HG03095 (cell line): Measurements from ENCODE around the gene JMJD1C.

Source experiments
- ATAC-seq: cut with Tn5 transposase; IDR thresholded peaks from one replicate; pipeline ENCODE4 v1.9.1; 2021; ENCODE audit warnings: moderate library complexity; ENCODE audit not compliant: unreplicated experiment

The JMJD1C gene

DNA sequence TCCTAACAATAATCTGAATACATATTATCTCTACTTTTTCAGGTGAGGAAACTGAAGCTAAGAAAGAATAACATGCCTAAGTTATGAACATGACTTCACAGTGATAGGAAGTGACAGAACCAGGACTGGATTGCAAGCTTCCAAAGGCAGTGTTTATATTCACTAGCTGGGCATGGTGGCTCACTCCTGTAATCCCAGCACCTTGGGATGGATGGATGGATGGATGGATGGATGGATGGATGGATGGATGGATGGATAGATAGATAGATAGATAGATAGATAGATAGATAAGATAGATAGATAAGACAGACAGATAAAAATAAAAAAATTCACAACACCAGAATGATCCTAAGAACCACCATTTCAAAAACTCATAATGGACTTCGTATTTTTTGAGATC is 18.2 kb upstream of the JMJD1C start:
- no peak for ATAC-seq

DNA sequence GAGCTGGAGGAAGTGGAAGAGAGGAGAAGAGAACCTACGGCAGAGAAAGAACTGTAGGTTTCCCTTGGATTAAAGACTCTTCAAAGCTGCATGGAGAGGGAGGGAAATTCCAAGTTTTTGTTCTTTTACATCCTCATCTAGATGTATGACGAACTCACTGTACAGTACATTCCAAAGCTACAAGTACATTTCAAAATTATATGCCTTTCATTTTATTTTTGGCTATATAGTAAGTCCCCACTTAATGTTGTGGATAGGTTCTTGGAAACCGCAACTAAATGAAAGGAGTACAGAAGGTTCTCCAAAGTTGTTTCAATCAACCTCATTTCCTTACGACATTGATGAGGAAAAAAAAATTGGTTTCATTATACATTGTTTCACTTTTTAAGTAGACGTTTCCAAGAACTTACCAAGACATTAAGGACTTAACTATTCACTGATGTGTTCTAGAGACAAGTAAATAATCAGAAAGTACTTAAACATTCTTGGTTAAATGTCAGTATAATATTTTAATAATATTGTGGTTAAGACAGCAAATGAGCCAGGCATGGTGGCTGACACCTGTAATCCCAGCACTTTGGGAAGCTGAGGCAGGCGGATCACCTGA is 16.1 kb upstream of the JMJD1C start:
- ATAC-seq = no peak

DNA sequence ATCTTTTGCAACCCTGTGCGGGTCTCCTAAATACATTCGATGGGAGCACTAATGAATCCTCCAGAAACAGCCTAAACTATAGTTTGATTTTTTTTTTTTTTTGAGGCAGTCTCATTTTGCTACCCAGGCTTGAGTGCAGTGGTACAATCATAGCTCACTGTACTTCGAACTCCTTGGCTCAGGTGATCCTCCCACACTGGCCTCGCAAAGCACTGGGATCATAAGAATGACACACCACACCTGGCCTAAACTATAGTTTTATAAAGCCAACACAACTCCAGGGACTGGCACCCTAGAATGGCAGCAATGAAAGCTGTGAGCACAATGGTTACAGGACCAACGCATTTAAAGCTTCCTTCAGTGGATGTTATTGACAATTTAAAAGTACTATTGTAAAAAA is 14.5 kb upstream of the JMJD1C start:
- no peak for ATAC-seq

DNA sequence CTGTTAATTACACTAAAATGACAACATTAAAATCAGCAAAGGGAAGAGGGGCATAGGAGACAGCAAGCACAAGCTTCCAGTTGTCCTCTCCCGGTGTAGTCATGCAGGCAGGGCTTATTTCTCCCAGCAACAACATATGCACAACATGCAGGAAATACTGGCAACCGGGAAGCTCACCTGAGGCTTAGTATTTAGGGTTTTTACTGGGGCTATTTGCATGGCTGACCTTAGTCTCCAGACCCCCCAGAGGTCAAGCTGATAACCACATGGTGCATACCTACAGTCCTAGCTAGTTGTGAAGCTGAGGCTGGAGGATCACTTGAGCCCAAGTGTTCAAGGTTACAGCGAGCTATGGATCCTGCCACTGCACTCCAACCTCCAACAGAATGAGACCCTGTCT is 12.8 kb upstream of the JMJD1C start:
- no peak for ATAC-seq

DNA sequence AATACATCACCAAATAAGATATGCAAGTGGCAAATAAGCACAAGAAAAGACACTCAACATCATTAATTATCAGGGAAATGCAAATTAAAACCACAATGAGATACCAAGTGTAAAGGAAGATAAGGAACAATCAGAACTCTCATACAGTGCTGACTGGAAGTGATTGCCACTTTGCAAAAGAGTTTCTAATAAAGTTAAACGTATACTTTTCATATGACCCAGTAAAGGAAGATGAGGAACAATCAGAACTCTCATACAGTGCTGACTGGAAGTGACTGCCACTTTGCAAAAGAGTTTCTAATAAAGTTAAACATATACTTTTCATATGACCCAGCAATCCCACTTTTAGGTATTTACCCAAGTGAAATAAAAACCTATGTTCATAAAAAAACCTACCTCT is 12.2 kb upstream of the JMJD1C start:
- no peak for ATAC-seq

DNA sequence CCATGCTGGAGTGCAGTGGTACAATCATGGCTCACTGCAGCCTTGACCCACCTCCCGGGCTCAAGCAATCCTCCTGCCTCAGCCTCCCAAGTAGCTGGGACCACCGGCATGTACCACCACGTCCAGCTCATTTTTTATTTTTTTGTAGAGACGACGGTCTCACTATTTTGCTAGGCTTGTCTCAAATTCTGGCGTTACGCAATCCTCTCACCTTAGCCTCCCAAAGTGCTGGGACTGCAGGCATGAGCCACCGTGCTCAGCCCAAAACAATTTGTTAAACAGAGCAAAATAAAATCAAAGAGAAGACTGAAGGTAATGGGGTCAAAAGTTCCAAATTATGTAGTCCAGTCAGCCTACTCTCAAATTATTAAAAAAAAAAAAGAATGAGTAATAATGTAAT is 8.7 kb upstream of the JMJD1C start:
- ATAC-seq = no peak

DNA sequence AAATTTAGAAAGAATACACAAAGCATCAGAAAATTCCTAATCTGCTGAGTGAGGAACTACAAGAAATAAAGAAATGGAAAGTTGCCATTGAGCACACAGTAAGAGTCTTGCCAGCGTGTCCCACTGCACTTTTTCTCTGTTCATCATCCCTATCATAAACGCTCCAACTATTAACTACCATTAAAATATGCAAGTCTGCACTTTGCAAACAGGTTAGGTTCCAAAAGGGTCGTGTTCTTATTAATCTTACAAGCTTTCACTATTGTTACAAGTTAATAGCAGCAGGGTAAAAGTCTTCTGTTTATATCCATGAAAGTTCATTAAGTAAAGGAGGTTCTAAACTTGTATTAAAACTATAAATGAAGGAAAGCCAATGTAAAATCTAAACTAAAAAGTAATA is 5.2 kb upstream of the JMJD1C start:
- ATAC-seq = no peak

DNA sequence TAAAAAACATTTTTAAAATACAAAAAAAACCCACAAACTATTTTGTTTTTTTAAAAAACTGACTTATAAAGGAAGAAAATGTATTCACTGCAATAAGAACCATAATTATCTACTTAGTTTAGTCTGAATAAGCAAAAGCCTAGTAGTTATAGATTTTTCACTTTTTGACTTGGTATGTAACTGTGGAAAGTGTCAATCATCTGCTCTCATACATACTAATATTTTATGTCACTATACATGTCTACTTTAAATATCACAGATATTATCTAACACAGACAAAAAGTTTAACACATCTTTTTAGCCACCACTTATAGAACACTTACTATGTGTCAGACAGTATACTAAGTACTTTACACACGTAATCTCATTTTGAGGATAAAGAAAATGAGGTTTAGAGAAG is 3.2 kb upstream of the JMJD1C start:
- ATAC-seq = no peak

DNA sequence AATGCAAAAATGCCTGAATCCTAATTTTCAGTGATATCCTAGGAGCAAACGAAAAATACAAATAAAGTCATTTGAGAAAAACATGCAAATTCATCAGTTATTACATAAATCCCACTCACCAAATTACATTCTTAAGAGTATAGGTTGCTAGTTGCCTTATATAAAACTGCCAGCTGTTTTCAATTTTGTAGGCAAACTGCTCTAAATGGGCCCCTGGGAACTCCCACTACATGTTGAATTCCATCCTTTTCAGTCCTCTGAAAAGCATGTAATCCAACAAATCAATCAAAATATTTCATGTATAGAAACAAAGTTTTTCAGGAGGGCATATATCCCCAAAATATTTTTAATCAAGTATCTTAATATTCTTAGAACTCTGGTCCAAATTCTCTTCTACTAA is 2.1 kb upstream of the JMJD1C start:
- no peak for ATAC-seq

DNA sequence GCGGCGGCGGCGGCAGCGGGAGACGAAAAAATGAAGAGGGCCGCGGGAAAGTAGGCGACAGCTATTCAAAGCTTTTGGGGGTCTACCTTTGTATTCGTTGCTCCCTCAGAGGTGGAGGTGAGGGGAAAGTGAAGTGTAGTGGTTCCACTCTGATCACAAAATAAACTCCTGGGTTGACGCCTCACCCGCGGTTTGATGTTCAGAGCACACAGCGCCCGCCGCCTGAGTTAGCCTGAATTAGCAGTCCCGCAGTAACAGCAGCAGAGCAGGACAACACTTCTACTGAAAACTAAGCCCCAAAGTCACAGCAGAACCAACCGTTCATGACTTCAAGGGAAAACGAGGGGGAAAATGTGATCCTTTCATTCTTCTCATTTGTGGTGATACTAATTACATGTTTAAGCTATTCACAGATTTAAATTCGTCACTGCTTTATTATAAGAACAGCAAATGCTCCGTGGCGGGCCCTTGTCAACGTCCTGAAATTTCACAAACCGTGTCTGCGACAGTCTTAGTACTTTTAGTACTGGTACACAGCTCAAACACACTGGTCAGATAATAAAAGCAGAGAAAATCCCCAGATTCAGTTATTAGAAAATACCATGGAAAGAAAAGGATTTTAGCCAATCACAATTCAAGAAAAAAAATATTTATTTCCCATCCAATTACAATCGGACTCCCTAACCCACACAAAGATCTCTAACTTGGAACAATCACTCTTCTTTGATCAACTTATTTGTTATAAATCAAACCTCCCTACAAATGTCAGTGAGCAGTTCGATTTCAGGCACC is 563 bp upstream of the JMJD1C start:
- ATAC-seq = peak; percentile 29

DNA sequence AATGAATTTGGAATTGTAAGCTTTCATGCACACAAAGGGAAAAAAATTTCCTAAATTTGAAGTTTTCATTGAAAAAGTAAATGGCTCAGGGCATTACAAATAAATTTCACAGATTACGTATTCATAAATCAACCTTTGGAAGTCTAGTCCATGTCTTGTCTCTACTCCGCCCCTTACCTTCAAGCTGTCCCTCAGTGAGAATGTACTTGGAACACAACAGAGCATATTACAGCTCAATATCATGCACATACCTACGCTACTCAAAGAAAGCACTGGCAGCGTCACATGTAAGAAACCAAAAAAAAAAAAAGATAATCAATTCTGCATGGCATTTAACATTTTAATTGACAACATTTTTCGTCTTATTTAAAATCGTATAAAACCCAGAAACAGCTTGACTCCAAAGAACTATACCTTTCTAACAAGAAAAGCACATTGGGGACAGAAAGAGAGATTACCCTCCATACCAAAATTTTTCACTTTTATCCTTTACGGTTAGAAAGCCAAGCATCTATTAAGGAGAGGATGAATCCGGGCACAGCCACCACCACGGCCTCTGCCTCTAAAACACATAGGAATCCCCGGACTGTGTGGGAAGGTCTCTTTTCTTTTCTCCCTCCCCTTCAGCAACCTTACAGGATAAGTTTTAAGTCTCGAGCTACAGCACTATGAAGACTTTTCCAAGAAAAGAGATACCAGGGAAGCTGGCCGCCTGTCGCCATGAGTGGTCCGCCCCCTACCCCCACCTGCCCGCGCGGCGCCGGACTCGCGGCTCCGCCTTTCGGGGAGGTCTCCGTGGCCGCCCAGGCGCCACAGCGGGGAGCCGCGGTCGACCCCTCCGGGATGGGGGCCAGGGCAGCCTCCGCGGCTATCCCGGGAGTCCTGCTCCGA is 1.1 kb downstream of the JMJD1C start:
- ATAC-seq = peak; percentile 54

DNA sequence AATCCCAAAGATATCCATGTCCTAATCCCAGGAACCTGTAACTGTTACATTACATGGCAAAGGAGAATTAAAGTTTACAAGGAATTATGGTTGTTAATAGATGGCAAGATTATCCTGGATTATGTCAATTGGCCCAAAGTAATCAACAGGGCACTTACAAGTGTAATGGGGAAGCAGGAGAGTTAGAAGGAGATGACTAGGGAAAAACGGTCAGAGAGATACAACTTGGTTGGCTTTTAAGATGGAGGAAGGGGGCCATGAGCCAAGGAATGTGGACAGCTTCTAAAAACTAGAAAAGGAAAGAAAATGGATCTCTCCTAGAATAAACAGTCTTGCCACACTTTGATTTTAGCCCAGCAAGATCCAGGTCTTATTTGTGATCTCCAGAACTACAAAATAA is 3.3 kb downstream of the JMJD1C start:
- ATAC-seq = no peak

DNA sequence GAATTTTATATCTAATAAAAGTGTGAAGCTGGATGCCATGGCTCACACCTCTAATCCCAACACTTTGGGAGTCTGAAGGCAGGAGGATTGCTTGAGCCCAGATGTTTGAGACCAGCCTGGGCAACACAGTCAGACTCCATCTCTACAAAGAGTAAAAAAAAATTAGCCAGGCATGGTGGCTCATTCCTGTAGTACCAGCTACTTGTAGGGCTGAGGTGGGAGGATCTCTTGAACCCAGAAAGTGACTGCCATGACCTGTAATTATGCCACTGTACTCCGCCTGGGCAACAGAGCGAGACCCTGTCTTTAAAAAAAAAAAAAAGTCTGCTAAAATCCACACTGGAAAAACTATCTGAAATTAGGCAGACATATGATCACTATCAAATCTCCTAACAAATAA is 7.6 kb downstream of the JMJD1C start:
- ATAC-seq = no peak

DNA sequence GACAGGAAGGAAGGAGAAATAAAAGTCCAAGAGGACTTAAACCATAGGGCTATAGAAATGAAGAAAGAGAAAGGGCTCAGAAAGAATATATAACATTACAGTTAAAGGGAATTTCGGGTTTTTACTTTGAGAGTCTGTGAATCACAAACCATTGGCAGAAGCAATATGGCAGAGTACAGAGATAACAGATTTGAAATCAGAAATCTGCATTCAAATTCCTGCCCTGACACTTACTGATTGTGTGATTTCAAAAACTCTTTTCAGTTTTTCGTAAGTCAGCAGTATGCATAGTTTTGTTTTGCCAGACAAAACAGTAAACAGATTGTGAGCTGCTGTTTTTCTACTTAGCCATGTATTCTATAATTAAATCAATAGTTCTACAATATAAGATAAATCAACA is 8.2 kb downstream of the JMJD1C start:
- no peak for ATAC-seq

DNA sequence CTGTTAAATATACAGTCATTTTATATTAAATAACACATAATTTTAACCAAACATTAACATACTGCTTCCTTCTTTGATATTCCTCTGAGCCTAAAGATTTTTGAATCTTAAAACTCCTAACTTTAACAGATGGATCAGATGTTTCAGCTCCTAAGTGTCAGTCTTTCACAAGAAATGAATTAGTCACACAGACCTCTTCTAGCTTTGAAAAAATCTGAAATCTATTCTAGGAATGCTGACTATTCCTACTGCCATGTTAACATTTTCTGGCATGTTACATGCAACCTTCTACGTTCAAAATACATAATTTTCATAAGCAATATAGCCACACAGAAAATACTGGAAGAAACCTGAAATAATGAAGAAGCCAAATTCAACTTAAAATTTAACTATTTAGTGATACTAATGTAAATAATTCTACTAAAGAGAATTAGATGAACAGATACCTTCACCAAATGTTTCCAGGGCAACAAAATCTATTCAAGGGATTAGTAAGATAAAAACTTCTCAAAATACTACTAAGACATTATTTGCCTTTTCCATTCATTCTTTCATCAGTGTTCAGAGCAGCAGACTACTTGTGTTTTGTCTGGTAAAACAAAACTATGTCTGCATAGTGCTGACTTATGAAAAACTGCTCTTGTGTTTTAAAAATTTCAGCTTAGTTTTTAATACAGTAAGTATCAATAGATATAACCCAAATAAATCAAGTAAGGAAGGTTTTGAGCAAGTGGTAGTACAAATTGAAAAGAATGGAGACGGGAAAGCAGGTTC is 9.2 kb downstream of the JMJD1C start:
- no peak for ATAC-seq

DNA sequence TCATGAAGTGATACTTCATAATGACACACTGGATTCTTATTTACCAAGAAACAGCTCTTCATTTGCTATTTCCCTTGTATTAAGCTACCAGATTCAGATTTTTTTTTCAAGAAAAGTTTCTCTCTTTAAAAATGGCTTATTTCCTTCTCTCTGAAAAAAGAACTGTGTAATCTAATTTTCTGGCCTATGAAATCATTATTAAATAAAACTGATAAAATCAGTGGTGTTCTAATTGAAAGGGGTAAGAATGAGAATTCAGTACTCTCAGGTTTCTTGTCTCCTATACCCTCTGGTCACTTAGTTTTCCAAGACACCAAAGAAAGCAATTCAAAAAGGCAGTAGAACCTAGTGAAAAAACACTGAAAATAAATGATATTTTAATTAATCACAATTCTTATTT is 10.3 kb downstream of the JMJD1C start:
- ATAC-seq = no peak

DNA sequence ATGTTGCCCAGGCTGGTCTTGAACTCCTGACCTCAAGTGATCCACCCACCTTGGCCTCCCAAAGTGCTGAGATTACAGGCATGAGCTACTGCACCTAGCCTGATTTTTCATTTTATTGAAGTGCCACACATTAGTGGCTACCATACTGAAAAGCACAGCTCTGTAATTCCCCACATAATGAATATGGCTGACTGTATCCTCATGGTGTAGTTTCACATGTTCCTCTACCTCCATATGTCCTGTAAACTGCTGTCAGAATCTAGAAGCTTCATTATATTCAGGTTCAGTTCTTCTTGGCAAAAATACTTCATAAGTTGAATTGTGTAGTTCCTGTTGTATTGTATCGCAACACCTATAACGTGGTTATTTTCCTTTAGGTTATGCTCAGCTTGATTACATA is 11.1 kb downstream of the JMJD1C start:
- no peak for ATAC-seq

DNA sequence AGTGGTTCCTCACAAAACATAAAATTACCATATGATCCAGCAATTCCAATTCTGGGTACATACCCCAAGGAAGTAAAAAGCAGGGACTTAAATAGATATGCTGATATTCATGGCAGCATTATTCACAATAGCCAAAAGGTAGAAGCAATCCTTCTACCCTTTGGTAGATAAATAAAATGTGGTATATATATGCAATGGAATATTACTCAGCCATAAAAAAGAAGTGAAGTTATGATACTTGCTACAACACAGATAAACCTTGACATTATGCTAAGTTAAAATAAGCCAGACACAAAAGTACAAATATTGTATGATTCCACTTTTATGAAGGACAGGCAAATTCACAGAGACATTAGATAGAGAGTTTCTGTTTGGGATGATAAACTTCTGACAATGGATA is 13.3 kb downstream of the JMJD1C start:
- ATAC-seq = no peak

DNA sequence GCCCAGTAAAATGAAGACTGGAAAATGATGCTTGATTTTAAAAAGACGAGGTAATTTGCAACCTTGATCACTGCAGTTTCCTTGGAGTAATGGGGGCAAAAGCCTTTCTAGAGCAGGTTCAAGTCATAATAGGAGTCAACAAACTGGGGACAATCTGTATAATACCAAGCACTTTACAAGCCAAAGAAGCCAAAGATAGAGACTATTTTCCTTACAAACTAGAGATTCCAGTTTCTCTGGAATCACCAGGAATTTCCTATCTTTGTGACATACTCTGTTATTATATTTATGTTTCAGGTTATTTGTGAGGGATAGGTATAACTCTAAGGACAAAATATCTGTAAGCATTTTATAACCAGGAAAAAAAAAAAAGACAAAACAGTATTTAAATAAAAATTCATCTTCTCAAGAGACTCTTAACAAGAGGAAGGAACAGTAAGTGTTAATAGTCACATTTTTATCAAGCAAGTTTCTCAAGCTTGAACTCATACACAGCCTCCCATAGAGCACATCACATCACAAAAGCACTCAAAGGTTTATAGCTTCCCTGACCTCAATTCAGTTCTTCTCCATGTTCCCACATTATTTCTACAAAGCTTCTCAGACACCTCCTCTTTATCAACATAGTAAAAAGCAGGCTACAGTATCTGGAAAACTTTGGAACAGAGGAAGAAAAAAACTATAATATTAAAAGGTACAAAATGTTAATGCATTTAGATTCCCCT is 18.9 kb downstream of the JMJD1C start:
- ATAC-seq = no peak

DNA sequence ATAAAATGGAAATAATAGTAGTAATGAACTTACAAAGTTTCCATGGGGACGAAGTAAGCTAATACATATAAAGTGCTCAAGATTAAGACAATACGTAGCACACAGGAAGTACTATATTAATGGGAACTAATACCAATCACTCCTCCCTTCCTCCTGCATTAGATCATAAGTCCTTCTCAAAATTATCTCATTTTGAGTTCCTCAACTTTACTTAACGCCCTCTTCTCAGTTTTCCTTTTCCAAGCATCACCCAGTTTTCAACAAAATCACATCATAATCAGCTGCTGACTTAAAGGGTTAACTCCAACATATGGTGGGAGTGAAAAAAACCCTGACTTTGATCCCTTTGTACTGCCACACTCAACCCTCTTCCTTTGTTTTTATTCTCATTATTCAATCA is 24.4 kb downstream of the JMJD1C start:
- no peak for ATAC-seq

DNA sequence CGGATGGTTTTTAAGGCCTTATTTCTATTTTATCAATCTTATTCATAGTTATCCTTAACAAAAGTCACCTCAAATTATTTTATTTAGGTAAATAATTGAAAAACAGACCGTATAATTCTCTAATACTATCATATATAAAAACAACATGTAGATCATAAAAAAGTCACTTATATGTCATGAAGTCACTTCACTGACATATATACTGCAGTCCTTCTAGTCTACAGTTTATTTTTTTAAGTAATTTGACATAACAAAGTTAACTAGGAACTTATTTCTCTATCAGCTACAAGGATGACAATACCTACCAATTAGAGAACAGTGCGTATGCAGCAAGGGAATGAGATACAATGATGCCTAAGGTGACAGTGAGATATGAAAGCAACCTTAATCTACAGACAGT is 26.2 kb downstream of the JMJD1C start:
- no peak for ATAC-seq
